K562 (cell line): ENCODE data around the gene PLCD1. TPM values are rescaled to one million over a fixed set of nuclear protein-coding genes. Genes with fewer than 3 reads are reported as not detected.

Source experiments
- ARNT ChIP-seq, 2 experiments: fragments of 450-650 bp; IDR thresholded peaks; 2 replicates each; pipeline ENCODE4 v1.6.1; 2016; ENCODE audit warnings: mild to moderate bottlenecking in 1 of 2
- BRD4 ChIP-seq: fragments of 200-600 bp; sonication (generic); IDR thresholded peaks from 2 replicates; pipeline ENCODE4 v1.6.1; 2017; ENCODE audit warnings: inconsistent platforms
- CBFA2T3 ChIP-seq: fragments of 450-650 bp; IDR thresholded peaks from 2 replicates; pipeline ENCODE4 v1.6.1; 2017
- DPF2 ChIP-seq: fragments of 450-650 bp; IDR thresholded peaks from 2 replicates; pipeline ENCODE4 v1.6.1; 2016
- E2F3 ChIP-seq: fragments of 250-450 bp; sonication (Bioruptor Pico); IDR thresholded peaks from 2 replicates; pipeline ENCODE4 v1.4.0; 2020; ENCODE audit warnings: mild to moderate bottlenecking
- EHMT2 ChIP-seq: fragments of 450-650 bp; IDR thresholded peaks from 2 replicates; pipeline ENCODE4 v1.6.1; 2018; ENCODE audit warnings: antibody characterized with exemption
- EP400 ChIP-seq: fragments of 450-650 bp; IDR thresholded peaks from 2 replicates; pipeline ENCODE4 v1.6.1; 2017; ENCODE audit warnings: antibody characterized with exemption, mild to moderate bottlenecking, moderate library complexity
- FOS ChIP-seq: IDR thresholded peaks from 3 replicates; pipeline ENCODE4 v1.6.1; 2011; ENCODE audit not compliant: insufficient read length; ENCODE audit errors: extremely low read depth
- GTF2F1 ChIP-seq: IDR thresholded peaks from 2 replicates; pipeline ENCODE4 v1.6.1; 2011; ENCODE audit warnings: low read depth, low read length, improper control_type of control experiment
- HDAC2 ChIP-seq: fragments of 450-650 bp; IDR thresholded peaks from 2 replicates; pipeline ENCODE4 v1.6.1; 2016; ENCODE audit warnings: mild to moderate bottlenecking
- HOXB6 ChIP-seq: fragments of 250-450 bp; sonication (Bioruptor Pico); IDR thresholded peaks from 2 replicates; pipeline ENCODE4 v1.5.1; 2022; ENCODE audit warnings: mild to moderate bottlenecking, borderline replicate concordance
- KDM1A ChIP-seq, 2 experiments: fragments of 450-650 bp; IDR thresholded peaks; 2 replicates each; pipeline ENCODE4 v1.6.1; 2016; ENCODE audit warnings: mild to moderate bottlenecking in 2 of 2
- KHSRP ChIP-seq: fragments of 450-650 bp; IDR thresholded peaks from 2 replicates; pipeline ENCODE4 v1.6.1; 2017
- LARP7 ChIP-seq: fragments of 450-650 bp; IDR thresholded peaks from 2 replicates; pipeline ENCODE4 v1.6.1; 2016
- MEIS2 ChIP-seq: fragments of 450-650 bp; IDR thresholded peaks from 2 replicates; pipeline ENCODE4 v1.6.1; 2014; ENCODE audit warnings: mild to moderate bottlenecking; ENCODE audit not compliant: partially characterized antibody
- MTA3 ChIP-seq: fragments of 450-650 bp; formaldehyde crosslinking; IDR thresholded peaks from 2 replicates; pipeline ENCODE4 v1.6.1; 2017; ENCODE audit warnings: mild to moderate bottlenecking, borderline replicate concordance
- NR2F6 ChIP-seq: fragments of 450-650 bp; formaldehyde crosslinking; IDR thresholded peaks from 2 replicates; pipeline ENCODE4 v1.4.0; 2020; ENCODE audit warnings: mild to moderate bottlenecking
- PCBP1 ChIP-seq: fragments of 200-400 bp; formaldehyde crosslinking; IDR thresholded peaks from 2 replicates; pipeline ENCODE4 v1.6.1; 2018; ENCODE audit warnings: mild to moderate bottlenecking, low read depth, low read length; ENCODE audit not compliant: poor library complexity, severe bottlenecking
- SREBF2 ChIP-seq: sonication (generic); formaldehyde crosslinking; IDR thresholded peaks from 2 replicates; pipeline ENCODE4 v1.4.0; 2020; ENCODE audit warnings: mild to moderate bottlenecking, missing genetic modification reagents
- TOE1 ChIP-seq, 2 experiments: fragments of 450-650 bp in 1 of 2; sonication (generic) in 1 of 2; formaldehyde crosslinking in 1 of 2; IDR thresholded peaks; 2 replicates each; pipeline versions ENCODE4 v1.7.1 to v1.8.0; 2016 to 2022; ENCODE audit warnings: borderline replicate concordance in 2 of 2, mild to moderate bottlenecking in 2 of 2, antibody characterized with exemption in 1 of 2, inconsistent platforms in 1 of 2, low read depth in 1 of 2, missing genetic modification reagents in 1 of 2, moderate library complexity in 1 of 2
- TRIM24 ChIP-seq, 2 experiments: fragments of 450-650 bp; IDR thresholded peaks; 2 replicates each; pipeline ENCODE4 v1.6.1; 2016
- polyA plus RNA-seq, 8 experiments: library from polyadenylated mRNA; depleted of rRNA in 4 of 8; stranded (reverse) in 5 of 8; unstranded in 3 of 8; fragments of >200 nt; fragmentation: Nextera tagmentation in 2 of 8; fragmentation: Illumina TruSeq in 1 of 8; extraction: Ambion mirVana in 2 of 8; extraction: Trizol in 1 of 8; gene quantifications; 2 replicates each; pipeline versions ENCODE4 v1.2.1 to v1.2.3, GENCODE V29; 2011 to 2014; ENCODE audit warnings: inconsistent platforms in 1 of 8, missing spikeins in 1 of 8
- total RNA-seq, 7 experiments: library from RNA; depleted of rRNA in 6 of 7; stranded (reverse); fragments of >200 nt in 6 of 7; fragmentation: Illumina TruSeq in 2 of 7; extraction: Trizol in 2 of 7; gene quantifications; 2 replicates each; pipeline versions ENCODE4 v1.2.1 to v1.2.3, GENCODE V29; 2011 to 2021; ENCODE audit warnings: low replicate concordance in 1 of 7
- TF ChIP-seq, protein P1 (sequence below): IDR thresholded peaks from 2 replicates; pipeline ENCODE4 v1.6.1; 2014; ENCODE audit warnings: antibody characterized with exemption
- TF ChIP-seq, protein P2 (sequence below): sonication (generic); formaldehyde crosslinking; IDR thresholded peaks from 2 replicates; pipeline ENCODE4 v1.8.1; 2023; ENCODE audit warnings: mild to moderate bottlenecking, missing genetic modification reagents, moderate library complexity
- TF ChIP-seq, protein P3 (sequence below): IDR thresholded peaks from 2 replicates; pipeline ENCODE4 v1.6.1; 2011; ENCODE audit warnings: borderline replicate concordance, low read depth, mild to moderate bottlenecking, moderate library complexity, low read length; ENCODE audit not compliant: insufficient read depth, poor library complexity, severe bottlenecking
- TF ChIP-seq, protein P4 (sequence below): fragments of 250-450 bp; sonication (Bioruptor Pico); IDR thresholded peaks from 2 replicates; pipeline ENCODE4 v1.5.0; 2022; ENCODE audit warnings: mild to moderate bottlenecking

The PLCD1 gene
- total and polyA plus RNA-seq, 9 of the 15 experiments (the other 6 are each of a cell fraction or from before 2014, with no cell fraction given): 5.4 to 209 (median 116) TPM

DNA sequence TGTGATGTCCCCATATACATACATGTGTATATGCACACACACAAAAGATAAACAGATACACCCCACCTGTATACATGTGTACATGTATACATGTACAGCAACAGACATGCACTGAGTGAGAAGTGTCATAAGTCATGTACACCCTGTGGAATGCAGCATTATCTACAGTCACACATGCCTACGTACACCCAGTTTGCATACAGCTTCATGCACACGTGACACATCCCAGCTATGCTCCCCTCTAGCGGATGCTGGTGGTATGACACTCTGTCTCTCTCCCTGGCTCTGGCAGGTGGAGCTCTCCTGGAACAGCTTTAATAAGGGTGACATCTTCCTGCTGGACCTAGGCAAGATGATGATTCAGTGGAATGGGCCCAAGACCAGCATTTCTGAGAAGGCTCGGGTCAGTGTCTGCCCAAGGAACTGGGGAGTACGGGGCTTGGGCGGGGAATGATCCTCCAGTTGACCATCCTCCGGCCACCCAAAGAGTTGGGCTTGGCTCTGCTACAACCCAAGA is 32.6 kb downstream of the PLCD1 start (continued):
- TF ChIP-seq MTA3 (peak; percentile 88), HDAC2 (peak; percentile 61; the same call in 1 of the 2 replicates), KDM1A (IDR thresholded peaks at IDR 0.05) (peak; percentile 59 to 100), EHMT2 (peak; percentile 52; the same call in 1 of the 2 replicates), GTF2F1 (no peak), LARP7 (no peak), HOXB6 (CRISPR knock-in tag) (no peak), KHSRP (0 out of 2 replicates have a peak, but pooled peaks have one; percentile 28), FOS (peak; percentile 1), E2F3 (CRISPR knock-in tag) (0 out of 2 replicates have a peak, but pooled peaks have one; percentile 4), CBFA2T3 (peak; percentile 81), PCBP1 (no peak), DPF2 (peak; percentile 79), EP400 (peak; percentile 68), TOE1 (IDR thresholded peaks at IDR 0.05; ENCODE audit: borderline replicate concordance) (peak; percentile 96), TOE1 (CRISPR knock-in tag; IDR thresholded peaks at IDR 0.05; ENCODE audit: borderline replicate concordance, low read depth) (no peak), ARNT (IDR thresholded peaks at IDR 0.05) (peak; percentile 49 to 92), MEIS2 (peak; percentile 86), TRIM24 (IDR thresholded peaks at IDR 0.05) (peak; percentile 30 to 55; a peak in 1 of 4 replicates), SREBF2 (no peak), NR2F6 (CRISPR knock-in tag) (no peak), BRD4 (no peak)
- TF ChIP-seq, protein P1, sequence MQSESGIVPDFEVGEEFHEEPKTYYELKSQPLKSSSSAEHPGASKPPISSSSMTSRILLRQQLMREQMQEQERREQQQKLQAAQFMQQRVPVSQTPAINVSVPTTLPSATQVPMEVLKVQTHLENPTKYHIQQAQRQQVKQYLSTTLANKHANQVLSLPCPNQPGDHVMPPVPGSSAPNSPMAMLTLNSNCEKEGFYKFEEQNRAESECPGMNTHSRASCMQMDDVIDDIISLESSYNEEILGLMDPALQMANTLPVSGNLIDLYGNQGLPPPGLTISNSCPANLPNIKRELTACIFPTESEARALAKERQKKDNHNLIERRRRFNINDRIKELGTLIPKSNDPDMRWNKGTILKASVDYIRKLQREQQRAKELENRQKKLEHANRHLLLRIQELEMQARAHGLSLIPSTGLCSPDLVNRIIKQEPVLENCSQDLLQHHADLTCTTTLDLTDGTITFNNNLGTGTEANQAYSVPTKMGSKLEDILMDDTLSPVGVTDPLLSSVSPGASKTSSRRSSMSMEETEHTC: peak; percentile 99
- TF ChIP-seq, protein P2, sequence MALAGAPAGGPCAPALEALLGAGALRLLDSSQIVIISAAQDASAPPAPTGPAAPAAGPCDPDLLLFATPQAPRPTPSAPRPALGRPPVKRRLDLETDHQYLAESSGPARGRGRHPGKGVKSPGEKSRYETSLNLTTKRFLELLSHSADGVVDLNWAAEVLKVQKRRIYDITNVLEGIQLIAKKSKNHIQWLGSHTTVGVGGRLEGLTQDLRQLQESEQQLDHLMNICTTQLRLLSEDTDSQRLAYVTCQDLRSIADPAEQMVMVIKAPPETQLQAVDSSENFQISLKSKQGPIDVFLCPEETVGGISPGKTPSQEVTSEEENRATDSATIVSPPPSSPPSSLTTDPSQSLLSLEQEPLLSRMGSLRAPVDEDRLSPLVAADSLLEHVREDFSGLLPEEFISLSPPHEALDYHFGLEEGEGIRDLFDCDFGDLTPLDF (CRISPR knock-in tag): peak; percentile 65; the same call in 1 of the 2 replicates
- TF ChIP-seq, protein P3, sequence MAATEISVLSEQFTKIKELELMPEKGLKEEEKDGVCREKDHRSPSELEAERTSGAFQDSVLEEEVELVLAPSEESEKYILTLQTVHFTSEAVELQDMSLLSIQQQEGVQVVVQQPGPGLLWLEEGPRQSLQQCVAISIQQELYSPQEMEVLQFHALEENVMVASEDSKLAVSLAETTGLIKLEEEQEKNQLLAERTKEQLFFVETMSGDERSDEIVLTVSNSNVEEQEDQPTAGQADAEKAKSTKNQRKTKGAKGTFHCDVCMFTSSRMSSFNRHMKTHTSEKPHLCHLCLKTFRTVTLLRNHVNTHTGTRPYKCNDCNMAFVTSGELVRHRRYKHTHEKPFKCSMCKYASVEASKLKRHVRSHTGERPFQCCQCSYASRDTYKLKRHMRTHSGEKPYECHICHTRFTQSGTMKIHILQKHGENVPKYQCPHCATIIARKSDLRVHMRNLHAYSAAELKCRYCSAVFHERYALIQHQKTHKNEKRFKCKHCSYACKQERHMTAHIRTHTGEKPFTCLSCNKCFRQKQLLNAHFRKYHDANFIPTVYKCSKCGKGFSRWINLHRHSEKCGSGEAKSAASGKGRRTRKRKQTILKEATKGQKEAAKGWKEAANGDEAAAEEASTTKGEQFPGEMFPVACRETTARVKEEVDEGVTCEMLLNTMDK: peak; percentile 83
- TF ChIP-seq, protein P4, sequence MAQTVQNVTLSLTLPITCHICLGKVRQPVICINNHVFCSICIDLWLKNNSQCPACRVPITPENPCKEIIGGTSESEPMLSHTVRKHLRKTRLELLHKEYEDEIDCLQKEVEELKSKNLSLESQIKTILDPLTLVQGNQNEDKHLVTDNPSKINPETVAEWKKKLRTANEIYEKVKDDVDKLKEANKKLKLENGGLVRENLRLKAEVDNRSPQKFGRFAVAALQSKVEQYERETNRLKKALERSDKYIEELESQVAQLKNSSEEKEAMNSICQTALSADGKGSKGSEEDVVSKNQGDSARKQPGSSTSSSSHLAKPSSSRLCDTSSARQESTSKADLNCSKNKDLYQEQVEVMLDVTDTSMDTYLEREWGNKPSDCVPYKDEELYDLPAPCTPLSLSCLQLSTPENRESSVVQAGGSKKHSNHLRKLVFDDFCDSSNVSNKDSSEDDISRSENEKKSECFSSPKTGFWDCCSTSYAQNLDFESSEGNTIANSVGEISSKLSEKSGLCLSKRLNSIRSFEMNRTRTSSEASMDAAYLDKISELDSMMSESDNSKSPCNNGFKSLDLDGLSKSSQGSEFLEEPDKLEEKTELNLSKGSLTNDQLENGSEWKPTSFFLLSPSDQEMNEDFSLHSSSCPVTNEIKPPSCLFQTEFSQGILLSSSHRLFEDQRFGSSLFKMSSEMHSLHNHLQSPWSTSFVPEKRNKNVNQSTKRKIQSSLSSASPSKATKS (CRISPR knock-in tag): no peak
